GM13977 (cell line): Measurements from ENCODE around the gene LRRC59.

ENCODE experiments used
- DNase-seq: peaks from one replicate; pipeline ENCODE4 v3.0.0; 2012; ENCODE audit warnings: low spot score
- CTCF ChIP-seq: IDR thresholded peaks from 2 replicates; pipeline ENCODE4 v1.5.1; 2012; ENCODE audit warnings: mild to moderate bottlenecking, control low read depth; ENCODE audit not compliant: insufficient read depth; ENCODE audit errors: extremely low read depth, missing control alignments
- in situ Hi-C: fragments of 300-500 bp; cut with MboI; formaldehyde crosslinking; loops from one replicate; pipeline ENCODE4 v1.12.0; 2022; ENCODE audit warnings: low sequenced_read_pairs, low pct_unique_long_range_greater_than_20kb, mixed read lengths, inconsistent platforms; ENCODE audit not compliant: unreplicated experiment

The LRRC59 gene

GRCh38 chr17:50355701-50356341 lies 41.5 kb downstream of the LRRC59 start:
- in situ Hi-C loops: no loop called here
- no peak for DNase-seq
- no peak for TF ChIP-seq CTCF

- no peak for TF ChIP-seq CTCF
- no peak for DNase-seq
- in situ Hi-C loops: no loop called here
Observed at GRCh38 chr17:50355336-50355700, 42.0 kb downstream of the LRRC59 start.

- in situ Hi-C loops: no loop called here
- no peak for TF ChIP-seq CTCF
- no peak for DNase-seq
Observed at GRCh38 chr17:50354776-50355175, 42.5 kb downstream of the LRRC59 start.

GRCh38 chr17:50354198-50354597 lies 43.1 kb downstream of the LRRC59 start:
- DNase-seq: no peak
- in situ Hi-C loops: no loop called here
- no peak for TF ChIP-seq CTCF

GRCh38 chr17:50353600-50354195 lies 43.6 kb downstream of the LRRC59 start:
- in situ Hi-C loops: no loop called here

GRCh38 chr17:50352693-50353599 lies 44.4 kb downstream of the LRRC59 start:
- in situ Hi-C loops: no loop called here
- TF ChIP-seq CTCF: no peak
- peak; percentile 21 for DNase-seq

More at GRCh38 chr17:50353600-50354195, 43.6 kb downstream of the LRRC59 start:
- TF ChIP-seq CTCF: no peak
- no peak for DNase-seq
